ENCODE measurements around the gene MEGF6. TPM values are rescaled to one million over a fixed set of nuclear protein-coding genes. Genes with fewer than 3 reads are reported as not detected.

Gene MEGF6, protein sequence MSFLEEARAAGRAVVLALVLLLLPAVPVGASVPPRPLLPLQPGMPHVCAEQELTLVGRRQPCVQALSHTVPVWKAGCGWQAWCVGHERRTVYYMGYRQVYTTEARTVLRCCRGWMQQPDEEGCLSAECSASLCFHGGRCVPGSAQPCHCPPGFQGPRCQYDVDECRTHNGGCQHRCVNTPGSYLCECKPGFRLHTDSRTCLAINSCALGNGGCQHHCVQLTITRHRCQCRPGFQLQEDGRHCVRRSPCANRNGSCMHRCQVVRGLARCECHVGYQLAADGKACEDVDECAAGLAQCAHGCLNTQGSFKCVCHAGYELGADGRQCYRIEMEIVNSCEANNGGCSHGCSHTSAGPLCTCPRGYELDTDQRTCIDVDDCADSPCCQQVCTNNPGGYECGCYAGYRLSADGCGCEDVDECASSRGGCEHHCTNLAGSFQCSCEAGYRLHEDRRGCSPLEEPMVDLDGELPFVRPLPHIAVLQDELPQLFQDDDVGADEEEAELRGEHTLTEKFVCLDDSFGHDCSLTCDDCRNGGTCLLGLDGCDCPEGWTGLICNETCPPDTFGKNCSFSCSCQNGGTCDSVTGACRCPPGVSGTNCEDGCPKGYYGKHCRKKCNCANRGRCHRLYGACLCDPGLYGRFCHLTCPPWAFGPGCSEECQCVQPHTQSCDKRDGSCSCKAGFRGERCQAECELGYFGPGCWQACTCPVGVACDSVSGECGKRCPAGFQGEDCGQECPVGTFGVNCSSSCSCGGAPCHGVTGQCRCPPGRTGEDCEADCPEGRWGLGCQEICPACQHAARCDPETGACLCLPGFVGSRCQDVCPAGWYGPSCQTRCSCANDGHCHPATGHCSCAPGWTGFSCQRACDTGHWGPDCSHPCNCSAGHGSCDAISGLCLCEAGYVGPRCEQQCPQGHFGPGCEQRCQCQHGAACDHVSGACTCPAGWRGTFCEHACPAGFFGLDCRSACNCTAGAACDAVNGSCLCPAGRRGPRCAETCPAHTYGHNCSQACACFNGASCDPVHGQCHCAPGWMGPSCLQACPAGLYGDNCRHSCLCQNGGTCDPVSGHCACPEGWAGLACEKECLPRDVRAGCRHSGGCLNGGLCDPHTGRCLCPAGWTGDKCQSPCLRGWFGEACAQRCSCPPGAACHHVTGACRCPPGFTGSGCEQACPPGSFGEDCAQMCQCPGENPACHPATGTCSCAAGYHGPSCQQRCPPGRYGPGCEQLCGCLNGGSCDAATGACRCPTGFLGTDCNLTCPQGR (N-terminal part only)
- total RNA-seq: 20.8 TPM
- polyA plus RNA-seq (ENCODE audit: insufficient read depth in 1 of 8, insufficient read length in 8 of 8, low replicate concordance in 1 of 8): 10 to 100 TPM in 7 of 8 donors, 1 to 10 TPM in 1; 7.7 to 26.7 (median 13.6) TPM
- long read RNA-seq, donor 1: 0 reads
- long read RNA-seq, donor 2: 0 reads
- long read RNA-seq, donor 3: 0 reads
- long read RNA-seq, donor 4, partial matches to known transcripts: 0 of 1 reads
- long read RNA-seq, donor 4, other reads (novel, unspliced or antisense): 0 of 1 reads
- long read RNA-seq, donor 5: 0 reads
- long read RNA-seq, donor 6: 0 reads
- long read RNA-seq, donor 7: 0 reads
- long read RNA-seq, donor 8: 0 reads
- long read RNA-seq, donor 9: 0 reads
- long read RNA-seq, donor 10: 0 reads
- long read RNA-seq, donor 11: 0 reads

DNA sequence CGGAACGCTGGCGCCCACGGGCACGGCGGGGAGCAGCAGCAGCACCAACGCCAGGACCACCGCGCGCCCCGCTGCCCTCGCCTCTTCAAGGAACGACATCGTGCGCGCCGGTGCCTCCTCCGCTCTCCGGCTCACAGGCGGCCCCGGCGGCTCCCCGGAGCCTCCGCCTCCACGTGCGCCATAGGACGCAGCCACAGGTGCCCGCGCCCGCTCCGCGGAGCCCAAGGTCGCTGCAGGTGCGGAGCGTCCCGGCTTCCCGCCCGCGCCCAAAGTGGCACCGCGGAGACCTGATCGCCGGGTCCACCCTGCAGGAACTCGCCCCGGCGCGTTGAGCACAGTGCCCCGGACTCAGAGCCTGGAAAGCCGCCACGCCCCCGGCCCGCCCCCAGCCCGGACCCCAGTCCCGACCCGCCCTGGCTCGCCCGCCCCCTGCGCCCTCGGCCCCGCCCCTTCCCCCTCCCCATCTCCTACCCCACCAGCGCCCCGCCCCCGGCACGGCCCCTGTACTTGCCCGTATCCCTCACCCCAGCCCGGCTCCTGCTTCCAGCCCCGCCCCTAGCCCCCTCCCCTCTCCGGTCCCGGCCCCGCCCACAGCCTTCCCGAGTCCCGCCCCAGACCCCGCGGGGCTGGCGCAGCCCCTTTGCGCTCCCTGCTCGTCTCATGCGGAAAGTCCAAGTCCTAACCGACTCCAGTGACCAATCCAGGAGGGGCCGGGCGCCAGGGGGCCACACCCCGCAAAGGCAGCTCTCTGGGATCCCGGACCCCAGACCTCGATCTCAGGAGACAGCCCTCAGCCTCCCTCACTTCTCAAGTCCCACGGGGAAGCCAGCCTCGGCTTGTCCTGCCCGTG is at the start of gene MEGF6:
TSS of gene MEGF6 (minus strand) at position 339 of the 850 bp plus-strand sequence. CDS start at position 99, 240 bp downstream.
- Histone ChIP-seq H3K36me3 (ENCODE audit: control insufficient read depth, insufficient read depth, low read length) (no peaks in the 10 kb centered on the region), H3K9me3 (replicated peaks; ENCODE audit: control insufficient read depth, low read depth, low read length) (no peaks in the 10 kb centered on the region), H3K4me1 (ENCODE audit: control insufficient read depth, insufficient read depth, low read length) (peaks cover 40% of the 10 kb centered on the region), H3K4me3 (ENCODE audit: low read length) (peak within 1 kb of the TSS; percentile 15), H3K27ac (ENCODE audit: low read length) (no peak within 1 kb of the TSS), H3K27me3 (ENCODE audit: control insufficient read depth, insufficient read depth, low read length) (peaks cover 36% of the 10 kb centered on the region)
- under 1% methylated on average over 68 of the region's 87 CpGs for WGBS (ENCODE audit: insufficient coverage)
- peak; percentile 76 for DNase-seq

GRCh38 chr1:3660704-3661103 is 49.4 kb upstream of the MEGF6 start:
- Histone ChIP-seq H3K36me3 (ENCODE audit: control insufficient read depth, insufficient read depth, low read length) (no peaks in the 10 kb centered on the region), H3K27ac (ENCODE audit: low read length) (no peak overlapping the region), H3K27me3 (ENCODE audit: control insufficient read depth, insufficient read depth, low read length) (peaks cover 25% of the 10 kb centered on the region), H3K9me3 (replicated peaks; ENCODE audit: control insufficient read depth, low read depth, low read length) (no peaks in the 10 kb centered on the region), H3K4me3 (ENCODE audit: low read length) (no peak overlapping the region), H3K4me1 (ENCODE audit: control insufficient read depth, insufficient read depth, low read length) (no peaks in the 10 kb centered on the region)
- whole genome bisulfite sequencing (ENCODE audit: insufficient coverage): no CpG with 5 or more reads among the region's 2 CpGs
- DNase-seq: no peak

DNA sequence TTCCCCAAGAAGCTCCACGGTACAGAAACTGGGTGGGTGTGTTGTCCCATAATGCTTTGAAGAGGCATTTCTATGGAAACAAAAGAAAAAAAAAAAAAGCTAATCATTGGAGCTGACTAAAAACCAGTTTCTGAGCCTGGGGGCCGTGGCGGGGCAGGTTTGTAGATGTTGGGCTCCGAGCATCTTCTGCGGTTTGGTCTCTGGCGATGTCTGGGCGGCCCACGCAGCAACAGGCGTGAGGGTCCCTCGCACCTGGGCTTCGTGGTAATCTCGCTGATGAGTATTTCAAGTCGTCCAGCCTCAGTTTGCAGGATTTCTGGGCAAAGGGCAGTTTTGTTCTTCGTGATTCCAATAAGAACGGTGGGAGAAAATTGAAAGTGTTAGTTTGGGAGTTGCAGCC is 47.8 kb upstream of the MEGF6 start:
- WGBS (ENCODE audit: insufficient coverage): 73% methylated on average over 14 of the region's 15 CpGs
- peaks cover 4% of the 10 kb centered on the region for H3K4me1 ChIP-seq (ENCODE audit: control insufficient read depth, insufficient read depth, low read length)
- H3K36me3 ChIP-seq (ENCODE audit: control insufficient read depth, insufficient read depth, low read length): no peaks in the 10 kb centered on the region
- no peak overlapping the region for H3K27ac ChIP-seq (ENCODE audit: low read length)
- H3K27me3 ChIP-seq (ENCODE audit: control insufficient read depth, insufficient read depth, low read length): peaks cover 37% of the 10 kb centered on the region
- no peaks in the 10 kb centered on the region for H3K9me3 ChIP-seq (replicated peaks; ENCODE audit: control insufficient read depth, low read depth, low read length)
- H3K4me3 ChIP-seq (ENCODE audit: low read length): no peak overlapping the region
- DNase-seq: no peak

DNA sequence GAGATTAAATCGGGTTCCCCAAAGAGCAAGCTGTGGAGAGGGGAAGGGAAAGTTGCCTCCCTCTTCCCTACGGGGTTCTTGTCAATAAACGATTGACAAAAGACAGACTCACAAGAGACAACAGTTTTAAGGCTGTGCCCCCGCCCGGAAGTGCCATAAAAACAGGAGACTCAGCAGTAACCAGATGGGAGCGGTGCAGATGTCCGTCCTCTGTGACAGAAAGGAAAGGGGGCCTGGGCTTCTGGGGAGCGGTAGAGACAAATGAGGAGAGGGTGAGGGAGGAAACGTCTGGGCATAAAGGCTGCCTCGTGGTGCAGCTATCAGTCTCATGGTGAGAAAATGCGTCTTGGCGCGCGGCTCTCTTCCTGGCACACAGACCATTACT is 46.9 kb upstream of the MEGF6 start:
- Histone ChIP-seq H3K9me3 (replicated peaks; ENCODE audit: control insufficient read depth, low read depth, low read length) (no peaks in the 10 kb centered on the region), H3K36me3 (ENCODE audit: control insufficient read depth, insufficient read depth, low read length) (no peaks in the 10 kb centered on the region), H3K4me1 (ENCODE audit: control insufficient read depth, insufficient read depth, low read length) (peaks cover 4% of the 10 kb centered on the region), H3K27ac (ENCODE audit: low read length) (no peak overlapping the region), H3K4me3 (ENCODE audit: low read length) (no peak overlapping the region), H3K27me3 (ENCODE audit: control insufficient read depth, insufficient read depth, low read length) (peaks cover 46% of the 10 kb centered on the region)
- WGBS (ENCODE audit: insufficient coverage): 7% methylated on average over 5 of the region's 14 CpGs
- DNase-seq: no peak

GRCh38 chr1:3657578-3658230 is 46.4 kb upstream of the MEGF6 start:
- H3K27me3 ChIP-seq (ENCODE audit: control insufficient read depth, insufficient read depth, low read length): peaks cover 51% of the 10 kb centered on the region
- WGBS (ENCODE audit: insufficient coverage): 48% methylated on average over 22 of the region's 26 CpGs

DNA sequence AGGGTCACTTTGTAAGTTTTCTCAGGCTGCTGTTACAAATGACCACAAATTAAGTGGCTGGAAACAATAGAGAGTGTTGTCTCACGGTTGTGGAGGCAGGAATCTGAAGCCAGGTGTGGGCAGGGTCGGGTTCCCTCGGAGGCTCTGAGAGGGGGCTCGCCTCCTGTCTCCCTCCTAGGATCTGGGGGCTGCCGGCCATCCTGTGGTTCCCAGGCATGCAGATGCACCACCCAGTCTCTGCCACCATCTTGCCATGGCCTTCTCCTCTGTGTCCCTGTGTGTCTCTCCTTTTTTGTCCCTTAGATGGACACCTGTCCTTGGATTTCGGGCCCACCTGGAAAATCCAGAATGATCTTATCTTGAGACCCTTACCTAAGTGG is 45.8 kb upstream of the MEGF6 start:
- WGBS (ENCODE audit: insufficient coverage): 61% methylated on average over 6 of the region's 6 CpGs
- no peak for DNase-seq
- Histone ChIP-seq H3K36me3 (ENCODE audit: control insufficient read depth, insufficient read depth, low read length) (no peaks in the 10 kb centered on the region), H3K4me1 (ENCODE audit: control insufficient read depth, insufficient read depth, low read length) (peaks cover 11% of the 10 kb centered on the region), H3K27me3 (ENCODE audit: control insufficient read depth, insufficient read depth, low read length) (peaks cover 54% of the 10 kb centered on the region), H3K27ac (ENCODE audit: low read length) (no peak overlapping the region), H3K9me3 (replicated peaks; ENCODE audit: control insufficient read depth, low read depth, low read length) (no peaks in the 10 kb centered on the region), H3K4me3 (ENCODE audit: low read length) (no peak overlapping the region)

More at GRCh38 chr1:3657578-3658230, 46.4 kb upstream of the MEGF6 start:
- H3K36me3 ChIP-seq (ENCODE audit: control insufficient read depth, insufficient read depth, low read length): no peaks in the 10 kb centered on the region
- DNase-seq: no peak
- peaks cover 10% of the 10 kb centered on the region for H3K4me1 ChIP-seq (ENCODE audit: control insufficient read depth, insufficient read depth, low read length)
- no peak overlapping the region for H3K4me3 ChIP-seq (ENCODE audit: low read length)
- no peak overlapping the region for H3K27ac ChIP-seq (ENCODE audit: low read length)
- H3K9me3 ChIP-seq (replicated peaks; ENCODE audit: control insufficient read depth, low read depth, low read length): no peaks in the 10 kb centered on the region

- no peaks in the 10 kb centered on the region for H3K36me3 ChIP-seq (ENCODE audit: control insufficient read depth, insufficient read depth, low read length)
- peaks cover 16% of the 10 kb centered on the region for H3K4me1 ChIP-seq (ENCODE audit: control insufficient read depth, insufficient read depth, low read length)
- no peak for DNase-seq
- WGBS (ENCODE audit: insufficient coverage): 78% methylated on average over 12 of the region's 13 CpGs
- no peaks in the 10 kb centered on the region for H3K9me3 ChIP-seq (replicated peaks; ENCODE audit: control insufficient read depth, low read depth, low read length)
- no peak overlapping the region for H3K4me3 ChIP-seq (ENCODE audit: low read length)
- peaks cover 59% of the 10 kb centered on the region for H3K27me3 ChIP-seq (ENCODE audit: control insufficient read depth, insufficient read depth, low read length)
- no peak overlapping the region for H3K27ac ChIP-seq (ENCODE audit: low read length)
These were observed 45.3 kb upstream of the MEGF6 start for GRCh38 chr1:3656450-3657095.

- no peak for DNase-seq
- H3K9me3 ChIP-seq (replicated peaks; ENCODE audit: control insufficient read depth, low read depth, low read length): no peaks in the 10 kb centered on the region
- 80% methylated on average over 11 of the region's 22 CpGs for WGBS (ENCODE audit: insufficient coverage)
- H3K4me1 ChIP-seq (ENCODE audit: control insufficient read depth, insufficient read depth, low read length): peaks cover 28% of the 10 kb centered on the region
- H3K27me3 ChIP-seq (ENCODE audit: control insufficient read depth, insufficient read depth, low read length): peaks cover 74% of the 10 kb centered on the region
- H3K4me3 ChIP-seq (ENCODE audit: low read length): no peak overlapping the region
- no peak overlapping the region for H3K27ac ChIP-seq (ENCODE audit: low read length)
- no peaks in the 10 kb centered on the region for H3K36me3 ChIP-seq (ENCODE audit: control insufficient read depth, insufficient read depth, low read length)
These were observed 43.4 kb upstream of the MEGF6 start for GRCh38 chr1:3654549-3655281.
